ENCODE results near the gene SLC5A10.

The SLC5A10 gene

DNA sequence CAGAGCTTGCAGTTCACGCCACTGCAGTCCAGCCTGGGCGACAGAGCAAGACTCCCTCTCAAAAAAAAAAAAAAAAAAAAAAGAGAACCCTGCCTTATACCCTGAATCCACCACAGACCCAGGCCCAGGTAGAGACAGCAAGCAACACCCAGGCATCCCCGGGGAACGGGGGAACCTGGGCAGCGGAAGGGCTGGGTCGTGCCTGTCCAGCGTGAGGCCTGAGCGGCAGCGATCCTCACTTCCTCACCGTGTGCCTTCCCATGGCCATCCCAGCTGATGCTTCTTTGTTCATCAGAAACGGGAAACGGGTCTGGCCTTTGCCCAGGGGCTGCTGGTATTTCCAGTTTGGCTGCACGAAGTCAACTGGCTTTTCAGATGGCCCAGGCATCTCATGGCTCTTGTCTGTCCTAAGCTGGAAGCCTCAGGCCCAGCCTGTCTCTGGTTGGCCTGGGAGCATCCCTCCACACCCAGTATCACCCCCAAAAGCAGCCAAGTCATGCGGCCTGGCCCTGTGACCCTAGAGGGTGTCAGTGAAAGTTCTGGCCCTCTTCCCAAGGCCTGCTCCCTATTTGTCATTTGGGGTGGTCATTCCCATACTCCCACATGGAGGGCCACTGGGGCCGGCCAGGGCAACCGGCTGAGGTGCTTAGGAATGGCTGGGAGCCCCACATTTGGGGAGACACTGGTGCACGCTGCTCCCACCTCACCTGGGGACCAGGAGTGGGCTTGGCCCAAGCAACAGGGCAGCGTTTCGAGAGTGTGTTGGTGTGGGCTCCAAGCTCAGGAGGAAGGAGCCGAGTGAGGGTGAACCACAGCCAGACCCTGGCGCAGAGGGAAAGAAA lies 32.5 kb downstream of the SLC5A10 start:
- no peak for DNase-seq (ENCODE audit: low read depth in 2 of 2)

- DNase-seq (ENCODE audit: low read depth in 2 of 2), result no peak
These were observed 33.5 kb downstream of the SLC5A10 start for GRCh38 chr17:18985475-18985874.

GRCh38 chr17:18986541-18987229 lies 34.7 kb downstream of the SLC5A10 start:
- DNase-seq (ENCODE audit: low read depth in 2 of 2), result no peak

DNA sequence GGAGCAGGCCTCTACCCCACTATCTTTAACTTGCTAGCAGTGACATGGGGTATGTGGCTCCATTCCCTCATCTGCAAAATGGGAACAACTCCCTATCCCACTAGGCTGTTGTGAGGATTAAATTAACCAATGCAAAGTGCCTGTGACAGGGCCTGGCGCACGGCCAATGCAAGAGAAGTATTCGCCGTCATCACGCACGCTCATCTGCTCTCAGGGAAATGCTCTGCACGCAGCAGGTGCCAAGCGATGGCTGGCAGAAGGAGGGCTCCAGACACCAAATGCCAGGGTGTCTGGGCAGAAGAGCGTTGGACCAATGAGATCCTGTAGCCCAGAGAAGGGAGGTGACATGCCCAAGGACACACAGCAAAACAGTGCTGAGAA lies 35.3 kb downstream of the SLC5A10 start:
- DNase-seq (ENCODE audit: low read depth in 2 of 2), result no peak

DNA sequence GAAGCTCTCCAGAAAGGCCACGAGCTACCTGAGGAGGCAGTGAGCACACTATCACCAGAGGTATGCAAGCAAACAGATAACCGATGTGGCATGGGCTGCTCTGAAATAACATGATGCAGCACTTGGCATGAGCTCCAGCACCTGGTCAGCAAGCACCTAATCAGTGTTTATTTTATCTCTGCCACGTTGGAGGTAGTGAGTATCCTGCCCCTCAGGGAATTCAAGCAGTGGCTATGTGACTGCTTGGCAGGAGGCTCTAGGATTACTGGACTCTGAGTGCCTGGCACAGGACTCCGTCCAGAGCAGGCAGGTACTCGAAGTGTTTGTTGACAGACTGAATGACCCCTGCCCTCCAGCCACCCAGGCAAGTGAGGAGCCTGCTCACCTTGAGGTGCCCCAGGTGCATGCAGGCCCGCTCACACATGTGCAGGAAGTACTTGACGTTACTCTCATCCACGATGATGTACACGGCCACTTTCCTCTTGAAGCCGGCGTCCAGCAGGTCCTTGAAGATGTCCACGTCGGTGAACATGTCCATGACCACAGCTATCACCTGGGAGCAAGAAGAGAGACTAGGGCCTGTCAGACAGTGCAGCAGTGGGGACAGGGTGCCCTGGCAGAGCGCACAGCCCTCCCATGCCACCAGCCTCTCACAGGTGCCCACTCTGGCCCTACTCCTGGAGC lies 36.0 kb downstream of the SLC5A10 start:
- DNase-seq (ENCODE audit: low read depth in 2 of 2), result no peak

DNA sequence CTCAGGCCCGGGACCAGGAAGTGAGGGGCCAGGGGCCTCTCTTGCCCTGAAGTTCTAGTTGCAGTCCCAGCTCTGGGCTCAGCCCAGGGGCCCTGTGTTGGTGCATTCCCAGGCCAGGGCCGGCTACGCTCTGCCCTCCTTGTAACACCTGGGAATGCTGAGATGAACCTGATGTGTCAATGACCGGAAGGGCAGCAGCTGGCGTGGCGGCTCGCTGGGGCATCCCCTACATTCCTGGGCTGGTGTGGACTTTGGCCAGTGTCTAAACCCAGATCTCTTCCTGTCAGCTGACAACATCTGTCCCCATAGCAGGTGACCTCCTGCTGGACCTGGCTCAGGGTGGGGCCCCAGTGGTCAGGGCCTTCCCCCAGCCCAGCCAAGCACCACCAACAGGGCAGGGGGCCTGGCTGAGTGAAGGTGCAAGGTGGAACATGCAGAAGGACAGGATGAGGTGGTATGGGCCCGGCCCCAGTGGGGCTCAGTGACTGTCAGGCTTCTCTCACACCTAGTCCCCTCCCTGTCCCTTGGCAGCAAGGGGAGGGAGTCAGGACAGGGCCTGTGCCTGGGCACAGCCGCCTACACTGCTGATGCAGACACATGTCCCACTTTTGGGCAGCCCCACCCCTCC lies 36.7 kb downstream of the SLC5A10 start:
- DNase-seq (ENCODE audit: low read depth in 2 of 2), result no peak

DNA sequence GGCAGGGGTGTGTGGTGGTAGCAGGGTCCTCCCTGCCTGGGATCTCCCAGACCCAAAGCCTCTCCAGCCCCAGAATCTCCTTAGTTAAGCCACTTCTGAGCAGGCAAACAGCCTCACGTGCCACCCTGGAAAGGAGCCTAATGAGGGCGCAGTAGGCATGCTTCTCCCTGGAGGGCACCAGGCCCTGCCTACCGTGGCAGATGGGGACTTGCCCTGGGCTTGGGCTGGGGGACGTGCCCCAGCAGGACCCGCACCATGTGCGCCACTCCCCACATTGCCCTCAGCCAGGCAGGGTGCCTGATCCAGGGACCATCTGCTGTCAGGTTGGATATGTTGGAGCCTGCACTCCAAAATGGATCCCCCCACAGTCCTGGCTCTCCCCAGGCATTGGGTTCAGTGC lies 38.4 kb downstream of the SLC5A10 start:
- no peak for DNase-seq (ENCODE audit: low read depth in 2 of 2)

- DNase-seq (ENCODE audit: low read depth in 2 of 2), result no peak
These were observed 39.8 kb downstream of the SLC5A10 start for GRCh38 chr17:18991531-18992315.

DNA sequence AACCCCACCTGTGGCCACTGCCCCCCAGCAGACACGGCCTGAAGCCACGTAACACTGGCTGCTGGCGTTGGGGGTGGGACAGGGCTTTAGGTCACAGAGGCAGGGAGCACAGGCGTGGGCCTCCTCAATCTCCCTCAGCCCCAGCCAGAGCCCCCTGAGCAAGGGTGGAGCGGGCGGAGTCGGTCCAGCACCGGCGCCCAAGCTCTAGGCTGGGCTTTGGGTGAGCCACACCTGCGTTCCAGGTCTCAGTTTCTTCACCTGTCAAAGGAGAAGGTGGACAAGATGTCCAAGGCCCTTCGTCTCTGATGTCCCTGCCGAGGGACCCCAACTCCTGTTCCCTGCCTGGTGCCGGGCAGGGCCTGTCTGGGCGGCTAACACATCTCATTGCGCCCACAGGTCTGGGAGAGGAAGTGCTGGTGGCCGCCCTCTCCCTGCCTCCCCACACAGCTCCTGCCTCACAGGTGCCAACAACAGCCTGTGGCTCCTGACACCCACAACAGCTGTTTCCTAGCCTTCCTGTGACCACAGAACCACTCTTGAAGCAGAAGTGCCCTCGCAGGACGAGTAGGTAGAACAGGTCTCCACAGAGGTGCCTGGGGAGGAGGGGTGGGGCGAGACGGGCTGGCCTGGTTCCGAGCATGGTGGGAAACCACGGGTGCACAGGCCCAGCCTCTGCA lies 40.6 kb downstream of the SLC5A10 start:
- no peak for DNase-seq (ENCODE audit: low read depth in 2 of 2)

DNA sequence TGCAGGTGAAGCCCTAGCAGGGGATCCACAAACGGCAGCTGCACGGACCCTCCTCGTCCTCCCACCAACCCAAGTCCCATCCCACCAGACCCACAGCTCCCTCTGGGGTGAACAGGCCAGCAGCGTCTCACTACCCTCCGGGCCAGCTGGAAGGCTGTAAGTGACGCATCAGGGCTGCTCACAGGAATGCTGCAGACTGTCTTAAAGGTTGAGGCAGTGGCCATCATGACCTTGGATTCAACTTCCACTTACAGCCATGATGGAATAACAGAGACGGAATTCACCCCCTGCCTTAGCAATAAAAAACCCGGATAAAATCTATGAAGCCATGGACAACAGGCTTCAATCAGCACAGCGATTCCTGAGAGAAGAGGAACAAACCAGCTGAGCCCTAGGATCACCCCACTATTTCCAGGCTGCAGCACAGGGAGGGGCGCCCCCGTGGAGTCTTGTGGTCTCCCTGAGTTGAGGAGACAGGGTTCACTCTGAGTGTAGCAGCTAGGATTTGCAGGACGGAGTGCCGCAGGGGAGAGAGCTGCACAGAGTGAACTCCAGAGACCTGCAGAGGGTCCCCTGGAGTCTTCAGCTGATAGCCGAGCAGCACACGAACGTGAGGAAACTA lies 42.1 kb downstream of the SLC5A10 start:
- no peak for DNase-seq (ENCODE audit: low read depth in 2 of 2)

GRCh38 chr17:18994631-18995030 lies 42.7 kb downstream of the SLC5A10 start:
- no peak for DNase-seq (ENCODE audit: low read depth in 2 of 2)

DNA sequence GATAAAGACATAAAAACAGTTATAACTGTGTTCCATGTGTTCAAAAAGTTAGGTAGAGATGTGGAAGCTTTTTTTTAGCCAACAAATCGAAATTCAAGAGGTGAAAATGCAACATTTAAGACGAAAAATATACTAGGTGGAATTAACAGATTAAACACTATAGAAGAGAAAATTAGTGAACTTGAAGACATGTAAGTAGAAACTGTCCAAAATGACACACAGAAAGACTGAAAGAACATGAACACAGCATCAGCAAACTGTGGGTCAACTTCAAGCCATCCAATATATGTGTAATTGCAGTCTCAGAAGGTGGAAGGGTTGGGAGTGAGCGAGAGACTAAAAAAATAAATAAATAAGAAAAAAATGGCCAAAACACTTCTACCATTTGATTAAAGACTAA lies 43.3 kb downstream of the SLC5A10 start:
- no peak for DNase-seq (ENCODE audit: low read depth in 2 of 2)

GRCh38 chr17:18996458-18996857 lies 44.5 kb downstream of the SLC5A10 start:
- DNase-seq (ENCODE audit: low read depth in 2 of 2), result no peak

DNA sequence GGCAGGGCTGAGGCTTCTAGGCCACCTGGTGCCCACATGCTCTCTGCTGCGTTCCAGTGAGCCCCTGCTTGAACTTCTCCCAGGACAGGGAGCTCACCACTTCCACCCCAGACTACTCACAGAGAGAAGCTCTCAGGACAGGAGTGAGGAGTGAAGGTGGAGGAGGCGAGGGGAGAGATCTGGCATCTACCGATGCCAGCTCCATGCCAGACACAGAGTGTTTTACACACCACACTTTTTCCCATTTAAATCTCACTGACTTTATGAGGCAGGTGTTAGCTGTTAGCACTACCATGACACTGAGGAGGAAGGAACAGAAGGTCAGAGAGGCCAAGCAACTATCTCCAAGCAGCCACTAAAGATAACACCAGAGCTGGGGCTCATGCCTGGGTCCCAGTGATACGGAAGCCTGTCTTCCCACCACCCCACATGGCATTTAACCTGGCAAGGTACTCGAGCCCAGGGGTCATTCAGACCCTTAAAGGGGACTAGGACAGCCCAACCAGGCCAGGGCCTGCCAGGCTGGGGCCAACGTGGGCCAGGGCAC lies 45.8 kb downstream of the SLC5A10 start:
- DNase-seq (ENCODE audit: low read depth in 2 of 2), result no peak

- no peak for DNase-seq (ENCODE audit: low read depth in 2 of 2)
These were observed 47.4 kb downstream of the SLC5A10 start for GRCh38 chr17:18999394-18999793.

- no peak for DNase-seq (ENCODE audit: low read depth in 2 of 2)
These were observed 47.9 kb downstream of the SLC5A10 start for GRCh38 chr17:18999911-19000310.

- DNase-seq (ENCODE audit: low read depth in 2 of 2), result no peak
These were observed 48.8 kb downstream of the SLC5A10 start for GRCh38 chr17:19000531-19001325.

- no peak for DNase-seq (ENCODE audit: low read depth in 2 of 2)
These were observed 50.1 kb downstream of the SLC5A10 start for GRCh38 chr17:19001907-19002590.

All from stimulated activated CD8-positive, alpha-beta memory T cell treated with anti-CD3 and anti-CD28 coated beads, Interleukin-15, amount 100 ng/mL, for 4 hours (primary cell).